ENCODE measurements around the gene PFDN4.

Gene PFDN4

DNA sequence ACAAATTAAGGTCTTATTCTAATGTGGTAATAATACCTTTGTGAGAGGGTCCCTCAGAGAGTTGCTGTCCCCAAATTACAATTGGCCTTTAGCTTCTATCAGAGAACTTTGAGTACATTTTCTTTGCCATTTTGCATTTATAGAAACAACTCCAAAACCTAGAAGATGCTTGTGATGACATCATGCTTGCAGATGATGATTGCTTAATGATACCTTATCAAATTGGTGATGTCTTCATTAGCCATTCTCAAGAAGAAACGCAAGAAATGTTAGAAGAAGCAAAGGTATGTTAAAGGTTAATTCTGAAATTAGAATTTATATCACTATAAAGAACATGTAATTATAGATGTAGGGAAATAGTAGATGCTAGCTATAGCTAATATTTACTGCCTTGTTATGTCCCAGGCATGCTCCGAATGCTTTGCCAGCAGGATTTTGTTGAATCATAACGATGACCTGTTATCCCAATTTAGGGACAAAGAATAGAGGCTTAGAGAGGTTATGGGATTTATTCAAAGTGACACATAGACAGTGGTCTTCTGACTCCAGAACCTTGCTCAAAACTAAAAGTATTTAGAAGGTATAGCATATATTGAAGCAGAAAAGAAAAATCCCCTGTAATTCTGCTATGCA lies 7.4 kb downstream of the PFDN4 start:
- Histone ChIP-seq H3K9me3 (ENCODE audit: insufficient read depth, low read length, severe bottlenecking) (no peaks in the 10 kb centered on the region), H3K4me2 (ENCODE audit: insufficient read depth, low read length) (no peak overlapping the region), H3K4me1 (ENCODE audit: insufficient read depth, low read length) (peaks cover 2% of the 10 kb centered on the region; the same call in 1 of the 2 replicates), H2AFZ (ENCODE audit: low read depth, low read length) (no peak overlapping the region), H3K4me3 (ENCODE audit: low read depth in 1 of 2, low read length in 2 of 2) (no peak overlapping the region), H3K36me3 (ENCODE audit: insufficient read depth, low read length) (peaks cover 36% of the 10 kb centered on the region), H3K27ac (ENCODE audit: low read length) (no peak overlapping the region), H3K9ac (ENCODE audit: low read depth, low read length) (no peak overlapping the region), H3K79me2 (ENCODE audit: insufficient read depth, low read length) (peaks cover 40% of the 10 kb centered on the region), H4K20me1 (ENCODE audit: insufficient read depth, low read length) (peaks cover 29% of the 10 kb centered on the region; the same call in 1 of the 2 replicates), H3K27me3 (ENCODE audit: insufficient read depth, low read length, poor library complexity) (no peaks in the 10 kb centered on the region)
- no peak for ATAC-seq (ENCODE audit: insufficient read depth, low read depth)
- no peak for DNase-seq
- no peak for TF ChIP-seq EZH2 (IDR thresholded peaks at IDR 0.05; ENCODE audit: borderline replicate concordance, low read depth, low read length, severe bottlenecking)
- TF ChIP-seq, protein P1, sequence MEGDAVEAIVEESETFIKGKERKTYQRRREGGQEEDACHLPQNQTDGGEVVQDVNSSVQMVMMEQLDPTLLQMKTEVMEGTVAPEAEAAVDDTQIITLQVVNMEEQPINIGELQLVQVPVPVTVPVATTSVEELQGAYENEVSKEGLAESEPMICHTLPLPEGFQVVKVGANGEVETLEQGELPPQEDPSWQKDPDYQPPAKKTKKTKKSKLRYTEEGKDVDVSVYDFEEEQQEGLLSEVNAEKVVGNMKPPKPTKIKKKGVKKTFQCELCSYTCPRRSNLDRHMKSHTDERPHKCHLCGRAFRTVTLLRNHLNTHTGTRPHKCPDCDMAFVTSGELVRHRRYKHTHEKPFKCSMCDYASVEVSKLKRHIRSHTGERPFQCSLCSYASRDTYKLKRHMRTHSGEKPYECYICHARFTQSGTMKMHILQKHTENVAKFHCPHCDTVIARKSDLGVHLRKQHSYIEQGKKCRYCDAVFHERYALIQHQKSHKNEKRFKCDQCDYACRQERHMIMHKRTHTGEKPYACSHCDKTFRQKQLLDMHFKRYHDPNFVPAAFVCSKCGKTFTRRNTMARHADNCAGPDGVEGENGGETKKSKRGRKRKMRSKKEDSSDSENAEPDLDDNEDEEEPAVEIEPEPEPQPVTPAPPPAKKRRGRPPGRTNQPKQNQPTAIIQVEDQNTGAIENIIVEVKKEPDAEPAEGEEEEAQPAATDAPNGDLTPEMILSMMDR (IDR thresholded peaks at IDR 0.05; ENCODE audit: borderline replicate concordance, extremely low read depth, low read length, poor library complexity, severe bottlenecking), result no peak

DNA sequence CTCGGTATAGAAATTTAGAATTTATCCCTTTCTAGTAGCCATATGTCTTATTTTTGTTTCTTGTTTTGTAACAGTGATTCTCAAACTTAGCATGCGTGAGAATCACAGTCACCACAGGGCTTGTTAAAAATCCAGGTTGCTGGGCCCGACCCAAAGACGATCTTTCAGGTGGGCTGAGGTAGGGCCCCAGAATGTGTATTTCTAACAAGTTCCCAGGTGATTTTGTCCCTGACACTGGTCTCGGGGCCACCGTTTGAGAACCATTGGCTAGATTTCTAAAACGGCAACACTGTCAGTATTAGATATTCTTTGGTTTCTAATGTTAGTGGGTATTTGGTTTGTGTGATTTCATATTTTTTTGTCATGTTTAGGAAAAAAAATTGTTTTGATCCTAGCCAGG lies 9.9 kb downstream of the PFDN4 start:
- no peak overlapping the region for H3K27ac ChIP-seq (ENCODE audit: low read length)
- H3K36me3 ChIP-seq (ENCODE audit: insufficient read depth, low read length), result peaks cover 37% of the 10 kb centered on the region
- DNase-seq (no peak), ATAC-seq (ENCODE audit: insufficient read depth, low read depth) (no peak)
- no peak overlapping the region for H3K4me3 ChIP-seq (ENCODE audit: low read depth in 1 of 2, low read length in 2 of 2)
- no peak overlapping the region for H3K4me2 ChIP-seq (ENCODE audit: insufficient read depth, low read length)
- no peak overlapping the region for H3K9ac ChIP-seq (ENCODE audit: low read depth, low read length)
- H2AFZ ChIP-seq (ENCODE audit: low read depth, low read length), result no peak overlapping the region
- no peaks in the 10 kb centered on the region for H3K4me1 ChIP-seq (ENCODE audit: insufficient read depth, low read length)
- H3K79me2 ChIP-seq (ENCODE audit: insufficient read depth, low read length), result peaks cover 17% of the 10 kb centered on the region
- no peaks in the 10 kb centered on the region for H3K9me3 ChIP-seq (ENCODE audit: insufficient read depth, low read length, severe bottlenecking)
- TF ChIP-seq EZH2 (IDR thresholded peaks at IDR 0.05; ENCODE audit: borderline replicate concordance, low read depth, low read length, severe bottlenecking), result no peak
- TF ChIP-seq, protein P1 (IDR thresholded peaks at IDR 0.05; ENCODE audit: borderline replicate concordance, extremely low read depth, low read length, poor library complexity, severe bottlenecking), result no peak
- peaks cover 17% of the 10 kb centered on the region; the same call in 1 of the 2 replicates for H4K20me1 ChIP-seq (ENCODE audit: insufficient read depth, low read length)
- no peaks in the 10 kb centered on the region for H3K27me3 ChIP-seq (ENCODE audit: insufficient read depth, low read length, poor library complexity)

- H2AFZ ChIP-seq (ENCODE audit: low read depth, low read length), result no peak overlapping the region
- no peak for DNase-seq
Measured at GRCh38 chr20:54218470-54218869, 10.6 kb downstream of the PFDN4 start.

More at GRCh38 chr20:54218470-54218869, 10.6 kb downstream of the PFDN4 start:
- Histone ChIP-seq H3K4me1 (ENCODE audit: insufficient read depth, low read length) (no peaks in the 10 kb centered on the region), H3K9ac (ENCODE audit: low read depth, low read length) (no peak overlapping the region), H3K4me2 (ENCODE audit: insufficient read depth, low read length) (no peak overlapping the region), H3K27ac (ENCODE audit: low read length) (no peak overlapping the region), H3K79me2 (ENCODE audit: insufficient read depth, low read length) (peaks cover 11% of the 10 kb centered on the region), H3K9me3 (ENCODE audit: insufficient read depth, low read length, severe bottlenecking) (no peaks in the 10 kb centered on the region), H3K27me3 (ENCODE audit: insufficient read depth, low read length, poor library complexity) (no peaks in the 10 kb centered on the region), H4K20me1 (ENCODE audit: insufficient read depth, low read length) (peaks cover 11% of the 10 kb centered on the region; the same call in 1 of the 2 replicates), H3K36me3 (ENCODE audit: insufficient read depth, low read length) (peaks cover 37% of the 10 kb centered on the region), H3K4me3 (ENCODE audit: low read depth in 1 of 2, low read length in 2 of 2) (no peak overlapping the region)
- TF ChIP-seq, protein P1 (IDR thresholded peaks at IDR 0.05; ENCODE audit: borderline replicate concordance, extremely low read depth, low read length, poor library complexity, severe bottlenecking), result no peak
- no peak for TF ChIP-seq EZH2 (IDR thresholded peaks at IDR 0.05; ENCODE audit: borderline replicate concordance, low read depth, low read length, severe bottlenecking)
- ATAC-seq (ENCODE audit: insufficient read depth, low read depth), result no peak
